ENCODE results near the gene FGGY.
A peak's percentile ranks its signal among the peaks of the same experiment; 100 is the strongest.

Gene FGGY

GRCh38 chr1:59391212-59392179 lies 94.6 kb downstream of the FGGY start:
- no peak for DNase-seq

GRCh38 chr1:59393211-59394180 lies 96.6 kb downstream of the FGGY start:
- DNase-seq: no peak

- no peak for DNase-seq
These were observed 98.0 kb downstream of the FGGY start for GRCh38 chr1:59394706-59395425.

- DNase-seq: no peak
These were observed 99.5 kb downstream of the FGGY start for GRCh38 chr1:59396387-59396786.

- no peak for DNase-seq
These were observed 100.4 kb downstream of the FGGY start for GRCh38 chr1:59397139-59397858.

- DNase-seq: no peak
These were observed 102.7 kb downstream of the FGGY start for GRCh38 chr1:59399642-59400041.

- no peak for DNase-seq
These were observed 104.7 kb downstream of the FGGY start for GRCh38 chr1:59401581-59401980.

GRCh38 chr1:59404796-59405195 lies 107.9 kb downstream of the FGGY start:
- DNase-seq: peak; percentile 45

- DNase-seq: no peak
These were observed 109.7 kb downstream of the FGGY start for GRCh38 chr1:59406437-59407164.

- no peak for DNase-seq
These were observed 111.8 kb downstream of the FGGY start for GRCh38 chr1:59408608-59409240.

- DNase-seq: peak; percentile 44
These were observed 112.7 kb downstream of the FGGY start for GRCh38 chr1:59409549-59409948.

- no peak for DNase-seq
These were observed 113.1 kb downstream of the FGGY start for GRCh38 chr1:59409986-59410385.

- DNase-seq: no peak
These were observed 113.6 kb downstream of the FGGY start for GRCh38 chr1:59410457-59410856.

GRCh38 chr1:59411147-59411546 lies 114.3 kb downstream of the FGGY start:
- DNase-seq: no peak

- peak; percentile 61 for DNase-seq
These were observed 115.9 kb downstream of the FGGY start for GRCh38 chr1:59412718-59413326.

- no peak for DNase-seq
These were observed 116.4 kb downstream of the FGGY start for GRCh38 chr1:59413327-59413720.

GRCh38 chr1:59414406-59415133 lies 117.7 kb downstream of the FGGY start:
- no peak for DNase-seq

GRCh38 chr1:59415286-59415850 lies 118.5 kb downstream of the FGGY start:
- DNase-seq: no peak

GRCh38 chr1:59415881-59416280 lies 119.0 kb downstream of the FGGY start:
- DNase-seq: no peak

All from suppressor macrophage treated with lipopolysaccharide for 4 hours (primary cell).